ENCODE data around the gene MLXIP.

DNA sequence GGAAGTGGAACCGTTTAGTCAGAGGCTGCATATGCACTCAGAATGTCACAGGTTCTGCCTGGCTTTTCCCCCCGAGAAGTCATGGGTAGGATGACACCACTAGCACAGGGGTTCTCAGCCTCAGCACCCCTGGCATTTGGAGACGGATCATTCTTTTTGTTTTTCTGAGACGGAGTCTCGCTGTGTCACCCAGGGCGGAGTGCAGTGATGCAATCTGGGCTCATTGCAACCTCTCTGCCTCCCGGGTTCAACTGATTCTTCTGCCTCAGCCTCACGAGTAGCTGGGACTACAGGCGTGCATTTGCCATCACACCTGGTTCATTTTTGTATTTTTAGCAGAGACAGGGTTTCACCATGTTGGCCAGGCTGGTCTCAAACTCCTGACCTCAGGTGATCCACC lies 28.7 kb upstream of the MLXIP start:
- TF ChIP-seq EP300 (IDR thresholded peaks at IDR 0.05; ENCODE audit: low read depth), result no peak
- no peak for TF ChIP-seq CTCF (IDR thresholded peaks at IDR 0.05)
- TF ChIP-seq POLR2AphosphoS5 (IDR thresholded peaks at IDR 0.05), result no peak
- no peak for TF ChIP-seq POLR2A (IDR thresholded peaks at IDR 0.05)

Data from transverse colon (tissue), 4 donors.